ENCODE data around the gene ABHD16A.

DNA sequence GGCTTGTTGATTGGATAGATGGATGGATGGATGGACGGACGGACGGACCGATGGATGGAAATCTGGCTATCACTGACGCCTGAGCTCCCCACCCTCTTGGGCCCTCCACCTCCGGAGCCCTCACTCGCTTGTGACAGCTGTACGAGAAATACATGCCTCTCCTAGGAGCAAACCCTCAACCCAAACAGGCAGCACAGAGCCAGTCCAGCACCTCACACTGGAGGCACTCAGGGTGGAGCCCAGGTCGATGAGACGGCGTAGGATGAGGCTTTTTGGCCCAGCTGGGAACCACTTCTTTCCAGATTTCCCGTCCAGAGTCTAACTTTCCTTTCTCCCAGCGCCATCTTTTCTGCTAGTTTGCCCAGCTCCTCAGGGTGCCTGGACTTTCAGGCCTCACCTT lies 19.5 kb downstream of the ABHD16A start:
- TF ChIP-seq, protein P1, sequence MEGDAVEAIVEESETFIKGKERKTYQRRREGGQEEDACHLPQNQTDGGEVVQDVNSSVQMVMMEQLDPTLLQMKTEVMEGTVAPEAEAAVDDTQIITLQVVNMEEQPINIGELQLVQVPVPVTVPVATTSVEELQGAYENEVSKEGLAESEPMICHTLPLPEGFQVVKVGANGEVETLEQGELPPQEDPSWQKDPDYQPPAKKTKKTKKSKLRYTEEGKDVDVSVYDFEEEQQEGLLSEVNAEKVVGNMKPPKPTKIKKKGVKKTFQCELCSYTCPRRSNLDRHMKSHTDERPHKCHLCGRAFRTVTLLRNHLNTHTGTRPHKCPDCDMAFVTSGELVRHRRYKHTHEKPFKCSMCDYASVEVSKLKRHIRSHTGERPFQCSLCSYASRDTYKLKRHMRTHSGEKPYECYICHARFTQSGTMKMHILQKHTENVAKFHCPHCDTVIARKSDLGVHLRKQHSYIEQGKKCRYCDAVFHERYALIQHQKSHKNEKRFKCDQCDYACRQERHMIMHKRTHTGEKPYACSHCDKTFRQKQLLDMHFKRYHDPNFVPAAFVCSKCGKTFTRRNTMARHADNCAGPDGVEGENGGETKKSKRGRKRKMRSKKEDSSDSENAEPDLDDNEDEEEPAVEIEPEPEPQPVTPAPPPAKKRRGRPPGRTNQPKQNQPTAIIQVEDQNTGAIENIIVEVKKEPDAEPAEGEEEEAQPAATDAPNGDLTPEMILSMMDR (IDR thresholded peaks at IDR 0.05) = no peak
- TF ChIP-seq POLR2AphosphoS5 (IDR thresholded peaks at IDR 0.05) = no peak
